Activated CD4-positive, alpha-beta T cell treated with anti-CD3 and anti-CD28 coated beads for 36 hours (primary cell): ENCODE measurements around the gene TMEM205. TPM values are rescaled to one million over a fixed set of nuclear protein-coding genes. Genes with fewer than 3 reads are reported as not detected.

Experiments
- ATAC-seq: fragments of 200-7000 bp; cut with Tn5 transposase; one replicate; pipeline ENCODE4 v1.10.0; 2021; ENCODE audit warnings: mild to moderate bottlenecking, moderate library complexity
- CTCF ChIA-PET: fragments of 350-600 bp; sonication (Branson Sonifier 250); formaldehyde crosslinking; loops from one replicate; lab custom pipeline; 2021; ENCODE audit warnings: antibody characterized with exemption; lab: Charles Lee
- POLR2A ChIA-PET: fragments of 350-600 bp; sonication (Branson Sonifier 250); formaldehyde crosslinking; loops from one replicate; lab custom pipeline; 2021; ENCODE audit warnings: antibody characterized with exemption, inconsistent platforms; lab: Charles Lee
- DNase-seq: peaks from one replicate; pipeline ENCODE4 v3.0.0-alpha.2; 2020
- H3K27ac Mint-ChIP-seq: one replicate; pipeline ENCODE4 v1.8.0; 2021; ENCODE audit warnings: mixed read lengths
- H3K27me3 Mint-ChIP-seq: one replicate; pipeline ENCODE4 v1.8.0; 2021; ENCODE audit warnings: mixed read lengths
- H3K36me3 Mint-ChIP-seq: one replicate; pipeline ENCODE4 v1.8.0; 2021; ENCODE audit warnings: low read depth, mixed read lengths
- H3K4me1 Mint-ChIP-seq: one replicate; pipeline ENCODE4 v1.8.0; 2021; ENCODE audit warnings: mixed read lengths
- H3K4me3 Mint-ChIP-seq: one replicate; pipeline ENCODE4 v1.8.0; 2021; ENCODE audit warnings: mild to moderate bottlenecking, moderate library complexity, mixed read lengths
- H3K9me3 Mint-ChIP-seq: one replicate; pipeline ENCODE4 v1.8.0; 2021; ENCODE audit warnings: low read depth, mixed read lengths
- intact Hi-C, 2 experiments: fragments of 100-400 bp; cut with DNase I in 1 of 2; cut with micrococcal nuclease in 1 of 2; formaldehyde crosslinking; loops; one replicate each; pipeline versions ENCODE4 v1.14.2 to v1.15.1; 2022 to 2024; cut with DNase I, micrococcal nuclease
- total RNA-seq, 2 experiments: library from RNA; stranded (reverse); gene quantifications; one replicate each; pipeline ENCODE4 v1.2.3, GENCODE V29; 2021

The TMEM205 gene
- total RNA-seq, 2 experiments from 2014 or later = 28.0 to 32.6 TPM

DNA sequence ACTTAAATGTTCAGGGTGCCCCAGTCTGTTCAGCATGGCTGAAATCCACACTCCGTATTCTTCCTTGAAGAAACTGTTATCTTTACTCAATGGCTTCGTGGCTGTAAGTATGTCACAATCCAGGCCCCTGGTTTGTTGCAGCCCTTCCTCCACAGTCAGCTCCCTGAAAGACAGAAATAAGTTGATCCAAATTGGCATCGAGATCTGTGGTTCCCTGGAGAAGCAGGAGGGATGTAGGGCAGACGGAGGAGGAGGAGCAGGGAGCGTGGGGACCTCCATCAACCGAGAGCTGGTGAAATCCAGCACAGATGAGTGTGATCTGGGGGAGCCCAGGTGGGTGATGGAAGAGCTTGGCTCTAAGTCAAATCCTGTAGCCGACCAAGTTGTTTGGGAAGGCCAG, 49.8 kb downstream of the TMEM205 start:
- intact Hi-C loops = no loop called here
- no peak overlapping the region for H3K27ac Mint-ChIP-seq
- ATAC-seq (no peak), DNase-seq (no peak)
- H3K27me3 Mint-ChIP-seq = peaks cover 17% of the 10 kb centered on the region
- no peaks in the 10 kb centered on the region for H3K9me3 Mint-ChIP-seq
- CTCF ChIA-PET = interaction anchor here (0.7 to 0.9 kb wide), 3 partner anchors 12 to 100 kb away, joined by 3 read pairs; no protein-coding TSS in a partner anchor
- H3K4me3 Mint-ChIP-seq = no peak overlapping the region
- H3K36me3 Mint-ChIP-seq = no peaks in the 10 kb centered on the region
- peaks cover 2% of the 10 kb centered on the region for H3K4me1 Mint-ChIP-seq
- POLR2A ChIA-PET = no interaction called here

DNA sequence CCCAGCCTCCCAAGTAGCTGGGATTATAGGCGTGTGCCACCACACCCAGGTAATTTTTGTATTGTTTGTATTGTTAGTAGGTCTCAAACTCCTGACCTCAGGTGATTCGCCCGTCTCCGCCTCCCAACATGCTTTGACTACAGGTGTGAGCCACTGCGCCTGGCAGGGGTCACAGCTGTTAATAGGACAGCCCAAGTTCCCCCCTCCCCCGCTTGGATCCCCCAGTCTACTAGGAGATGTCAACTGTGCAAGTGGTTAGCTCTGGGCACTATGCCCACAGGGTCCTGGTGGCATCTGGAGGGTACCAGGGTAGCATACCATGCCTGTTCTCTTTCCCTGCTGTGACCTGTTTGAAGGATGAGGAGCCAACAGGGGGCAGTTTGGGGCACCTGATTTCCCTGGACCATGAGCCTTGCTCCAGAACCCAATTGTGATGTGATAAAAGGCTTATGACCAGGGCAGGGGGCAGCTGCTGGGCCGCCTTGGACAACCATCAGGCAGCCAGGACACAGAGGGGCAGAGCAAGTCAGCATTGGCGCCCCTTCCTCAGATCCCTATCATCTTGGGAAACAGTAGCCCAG, 50.3 kb downstream of the TMEM205 start, which contains the start of gene TSPAN16:
Gene TSPAN16 (plus strand): TSS at position 496 of the 581 bp plus-strand sequence. CDS start 138 bp downstream, outside the sequence.
- intact Hi-C loops = no loop called here
- Mint-ChIP-seq H3K4me1 (peaks cover 2% of the 10 kb centered on the region), H3K27ac (no peak within 1 kb of the TSS), H3K4me3 (no peak within 1 kb of the TSS), H3K27me3 (peaks cover 20% of the 10 kb centered on the region), H3K9me3 (no peaks in the 10 kb centered on the region), H3K36me3 (no peaks in the 10 kb centered on the region)
- DNase-seq (no peak), ATAC-seq (no peak)
- ChIA-PET POLR2A (no interaction called here), CTCF (interaction anchor here (0.6 to 0.7 kb wide), 4 partner anchors 13 to 122 kb away, joined by 3 to 4 read pairs (median 3); no protein-coding TSS in a partner anchor)

DNA sequence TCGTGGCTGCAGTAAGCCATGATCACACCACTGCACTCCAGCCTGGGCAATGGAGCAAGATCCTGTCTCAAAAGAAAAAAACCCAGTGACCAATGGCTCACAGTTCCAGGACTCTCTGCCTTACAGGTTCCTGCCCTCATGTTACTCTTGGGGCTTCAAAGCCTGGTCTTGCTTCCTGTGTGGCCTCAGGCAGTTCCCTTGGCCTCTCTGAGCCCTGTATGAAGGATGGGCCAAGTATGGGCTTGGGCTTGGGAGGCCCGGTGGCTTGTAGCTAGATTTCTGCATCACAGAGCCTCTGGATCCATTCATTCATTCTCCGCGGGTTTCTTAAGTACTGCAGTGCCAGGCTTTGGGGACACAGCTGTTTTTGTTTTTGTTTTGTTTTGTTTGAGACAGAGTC, 50.9 kb downstream of the TMEM205 start:
- Mint-ChIP-seq H3K4me1 (peaks cover 2% of the 10 kb centered on the region), H3K36me3 (no peaks in the 10 kb centered on the region), H3K27me3 (peaks cover 22% of the 10 kb centered on the region), H3K27ac (no peak overlapping the region), H3K9me3 (no peaks in the 10 kb centered on the region), H3K4me3 (no peak overlapping the region)
- DNase-seq (no peak), ATAC-seq (no peak)
- CTCF ChIA-PET = interaction anchor here (0.6 kb wide), 2 partner anchors 63 to 123 kb away, joined by 3 to 4 read pairs; no protein-coding TSS in a partner anchor
- POLR2A ChIA-PET = no interaction called here
- intact Hi-C loops = no loop called here

DNA sequence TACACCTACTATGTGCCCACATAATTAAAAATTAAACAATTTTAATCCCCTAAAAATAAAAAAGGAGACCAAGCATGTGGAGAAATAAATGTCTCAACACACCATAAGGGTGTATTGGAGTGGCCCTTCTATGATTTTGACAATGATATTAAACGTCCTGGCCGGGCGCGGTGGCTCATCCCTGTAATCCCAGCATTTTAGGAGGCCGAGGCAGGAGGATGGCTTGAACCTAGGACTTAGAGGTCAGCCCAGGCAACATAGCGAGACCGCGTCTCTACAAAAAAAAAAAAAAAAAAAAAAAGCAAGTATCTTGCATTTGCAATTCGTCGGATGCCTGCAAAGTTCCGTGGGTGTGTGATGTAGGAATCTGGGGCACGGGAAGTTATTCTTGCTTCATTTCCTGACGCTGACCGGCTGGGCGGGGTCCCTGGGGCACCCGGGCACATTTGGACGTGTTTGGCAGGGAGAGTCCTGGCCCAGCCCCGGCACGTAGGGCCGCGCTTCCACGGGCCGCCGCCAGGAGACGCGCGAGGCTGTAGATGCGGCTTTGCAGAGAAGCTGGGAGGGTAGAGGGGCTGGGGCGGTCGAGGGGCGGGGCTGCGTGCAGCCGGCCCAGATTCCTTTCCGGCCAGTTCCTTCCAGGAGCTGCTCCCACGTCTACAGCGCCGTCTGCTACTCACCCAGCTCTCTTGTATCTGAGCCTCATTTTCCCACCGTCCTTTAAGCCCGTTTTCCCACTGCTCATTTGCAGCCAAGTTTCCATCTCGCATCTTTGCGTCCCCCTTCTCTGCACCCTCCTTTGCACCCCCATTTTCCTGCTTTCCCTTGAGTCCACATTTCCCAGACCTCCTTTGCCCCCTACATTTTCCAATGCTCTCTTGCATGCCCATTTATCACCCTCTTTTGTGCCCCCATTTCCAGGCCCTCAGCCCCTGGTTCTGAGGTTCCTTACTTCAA, 52.4 kb downstream of the TMEM205 start:
- ATAC-seq (peak; percentile 99), DNase-seq (peak; percentile 89)
- H3K4me1 Mint-ChIP-seq = peaks cover 2% of the 10 kb centered on the region
- H3K9me3 Mint-ChIP-seq = no peaks in the 10 kb centered on the region
- peaks cover 27% of the 10 kb centered on the region for H3K27me3 Mint-ChIP-seq
- H3K27ac Mint-ChIP-seq = no peak overlapping the region
- H3K36me3 Mint-ChIP-seq = no peaks in the 10 kb centered on the region
- ChIA-PET CTCF (interaction anchor here (0.6 to 1.2 kb wide), 8 partner anchors 13 to 189 kb away, joined by 3 to 4 read pairs (median 3); no protein-coding TSS in a partner anchor), POLR2A (no interaction called here)
- H3K4me3 Mint-ChIP-seq = peak overlapping the region; percentile 38
- intact Hi-C loops = loop anchor here (1.0 to 5.0 kb wide), 5 partner anchors 53 to 294 kb away; partner anchors contain the start of genes CCDC159 (in 1 of the 2), ELAVL3 (in 1 of the 2) and TMEM205 (in 1 of the 2)

Other genes with a start within 250 kb of the TMEM205 start
- 10 to 100 TPM; 59.6 to 72.2 TPM for gene SPC24, start 190.5 kb downstream of the TMEM205 start, total RNA-seq
- 1 to 10 TPM in 1 of 2 experiments, under 1 TPM in 1; 0.91 to 1.2 TPM for gene KANK2, start 148.7 kb downstream of the TMEM205 start, total RNA-seq
- not detected for gene ANGPTL8, start 106.6 kb downstream of the TMEM205 start, total RNA-seq
- 1 to 10 TPM; 2.8 to 4.6 TPM for gene DOCK6, start 83.7 kb downstream of the TMEM205 start, total RNA-seq
- gene TSPAN16, start 50.1 kb downstream of the TMEM205 start, total RNA-seq = not detected
- gene RAB3D, start 6.6 kb downstream of the TMEM205 start, total RNA-seq = 1 to 10 TPM; 7.5 to 8.9 TPM
- gene CCDC159, start 251 bp upstream of the TMEM205 start, total RNA-seq = 10 to 100 TPM; 15.3 to 18.0 TPM
- 1 to 10 TPM; 2.1 to 2.2 TPM for gene PLPPR2, start 9.2 kb upstream of the TMEM205 start, total RNA-seq
- 1 to 10 TPM; 1.5 to 1.7 TPM for gene SWSAP1, start 28.4 kb upstream of the TMEM205 start, total RNA-seq
- gene EPOR, start 38.0 kb upstream of the TMEM205 start, total RNA-seq = 1 to 10 TPM; 8.0 to 8.4 TPM
- not detected for gene RGL3, start 73.0 kb upstream of the TMEM205 start, total RNA-seq
- under 1 TPM; 0.16 to 0.25 TPM for gene ODAD3, start 88.9 kb upstream of the TMEM205 start, total RNA-seq
- gene PRKCSH, start 89.4 kb upstream of the TMEM205 start, total RNA-seq = 100 to 1,000 TPM; 225 to 269 TPM
- gene ELAVL3, start 134.8 kb upstream of the TMEM205 start, total RNA-seq = under 1 TPM in 1 of 2 experiments, not detected in 1; 0.09 TPM
- 10 to 100 TPM; 13.1 to 16.6 TPM for gene ZNF653, start 159.6 kb upstream of the TMEM205 start, total RNA-seq
- 10 to 100 TPM; 37.2 to 44.6 TPM for gene ECSIT, start 182.9 kb upstream of the TMEM205 start, total RNA-seq
- gene CNN1, start 192.6 kb upstream of the TMEM205 start, total RNA-seq = not detected
- gene ELOF1, start 213.0 kb upstream of the TMEM205 start, total RNA-seq = 10 to 100 TPM; 48.0 to 53.7 TPM
- 10 to 100 TPM; 10.3 to 12.4 TPM for gene ACP5, start 231.4 kb upstream of the TMEM205 start, total RNA-seq